Pulmonary artery endothelial cell (primary cell): Measurements from ENCODE around the gene PLOD1. TPM values are rescaled to one million over a fixed set of nuclear protein-coding genes. Genes with fewer than 3 reads are reported as not detected.

Experiments used
- total RNA-seq: library from RNA; depleted of rRNA; stranded (reverse); fragments of >200 nt; gene quantifications from 2 replicates; pipeline ENCODE4 v1.2.3, GENCODE V29; 2014

Gene PLOD1
- total RNA-seq, 1 donor from 2014 or later = 342 TPM

Other genes starting within 250 kb of the PLOD1 start
- 0.11 and 0.33 TPM in 2 replicates for gene DRAXIN, start 243.0 kb upstream of the PLOD1 start, total RNA-seq
- gene AGTRAP, start 198.6 kb upstream of the PLOD1 start, total RNA-seq = 44.6 and 45.2 TPM in 2 replicates
- not detected in 2 replicates for gene C1orf167, start 172.5 kb upstream of the PLOD1 start, total RNA-seq
- 17.4 and 29.7 TPM in 2 replicates for gene MTHFR, start 128.8 kb upstream of the PLOD1 start, total RNA-seq
- gene CLCN6, start 128.5 kb upstream of the PLOD1 start, total RNA-seq = 8.1 and 12.4 TPM in 2 replicates
- gene NPPA, start 86.9 kb upstream of the PLOD1 start, total RNA-seq = not detected in 2 replicates
- not detected in 2 replicates for gene NPPB, start 75.8 kb upstream of the PLOD1 start, total RNA-seq
- gene KIAA2013, start 8.3 kb upstream of the PLOD1 start, total RNA-seq = 63.6 and 69.9 TPM in 2 replicates
- gene MFN2, start 45.7 kb downstream of the PLOD1 start, total RNA-seq = 60.5 and 77.2 TPM in 2 replicates
- gene MIIP, start 84.8 kb downstream of the PLOD1 start, total RNA-seq = 27.6 and 40.6 TPM in 2 replicates
- gene TNFRSF8, start 128.6 kb downstream of the PLOD1 start, total RNA-seq = 0.20 and 0.32 TPM in 2 replicates
- 21.1 and 26.1 TPM in 2 replicates for gene TNFRSF1B, start 232.3 kb downstream of the PLOD1 start, total RNA-seq